C4-2B (cell line): ENCODE data around the gene ZNF516.

ENCODE experiments used
- H3K27ac ChIP-seq: fragments of 450-650 bp; 2 replicates; pipeline ENCODE4 v1.5.1; 2017
- ZFX ChIP-seq: fragments of 450-650 bp; IDR thresholded peaks from 2 replicates; pipeline ENCODE4 v1.6.1; 2017
- TF ChIP-seq, protein P1 (sequence below): fragments of 450-650 bp; conservative IDR thresholded peaks from 2 replicates; pipeline ENCODE4 v1.5.1; 2017; ENCODE audit warnings: mild to moderate bottlenecking

Gene ZNF516

DNA sequence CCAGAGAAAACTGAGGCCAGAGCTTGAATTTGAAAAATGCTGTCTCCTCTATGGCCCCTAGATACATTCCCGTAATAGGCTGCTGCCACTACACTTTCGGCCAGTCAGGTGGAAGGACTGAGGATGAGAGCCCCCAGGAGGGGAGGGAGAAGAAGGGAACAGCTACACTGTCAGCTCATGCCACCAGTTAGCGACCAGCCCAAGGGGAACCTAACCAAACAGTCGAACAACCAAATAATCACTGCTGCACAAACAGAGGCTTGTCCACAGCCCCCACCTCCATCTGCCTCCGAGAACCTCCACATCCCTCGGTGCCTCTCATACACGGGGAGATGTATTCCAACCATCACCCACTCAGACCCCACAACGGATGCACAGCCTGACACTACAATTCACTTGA lies 7.3 kb downstream of the ZNF516 start:
- H3K27ac ChIP-seq: no peak overlapping the region
- no peak for TF ChIP-seq ZFX
- TF ChIP-seq, protein P1, sequence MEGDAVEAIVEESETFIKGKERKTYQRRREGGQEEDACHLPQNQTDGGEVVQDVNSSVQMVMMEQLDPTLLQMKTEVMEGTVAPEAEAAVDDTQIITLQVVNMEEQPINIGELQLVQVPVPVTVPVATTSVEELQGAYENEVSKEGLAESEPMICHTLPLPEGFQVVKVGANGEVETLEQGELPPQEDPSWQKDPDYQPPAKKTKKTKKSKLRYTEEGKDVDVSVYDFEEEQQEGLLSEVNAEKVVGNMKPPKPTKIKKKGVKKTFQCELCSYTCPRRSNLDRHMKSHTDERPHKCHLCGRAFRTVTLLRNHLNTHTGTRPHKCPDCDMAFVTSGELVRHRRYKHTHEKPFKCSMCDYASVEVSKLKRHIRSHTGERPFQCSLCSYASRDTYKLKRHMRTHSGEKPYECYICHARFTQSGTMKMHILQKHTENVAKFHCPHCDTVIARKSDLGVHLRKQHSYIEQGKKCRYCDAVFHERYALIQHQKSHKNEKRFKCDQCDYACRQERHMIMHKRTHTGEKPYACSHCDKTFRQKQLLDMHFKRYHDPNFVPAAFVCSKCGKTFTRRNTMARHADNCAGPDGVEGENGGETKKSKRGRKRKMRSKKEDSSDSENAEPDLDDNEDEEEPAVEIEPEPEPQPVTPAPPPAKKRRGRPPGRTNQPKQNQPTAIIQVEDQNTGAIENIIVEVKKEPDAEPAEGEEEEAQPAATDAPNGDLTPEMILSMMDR: no peak

DNA sequence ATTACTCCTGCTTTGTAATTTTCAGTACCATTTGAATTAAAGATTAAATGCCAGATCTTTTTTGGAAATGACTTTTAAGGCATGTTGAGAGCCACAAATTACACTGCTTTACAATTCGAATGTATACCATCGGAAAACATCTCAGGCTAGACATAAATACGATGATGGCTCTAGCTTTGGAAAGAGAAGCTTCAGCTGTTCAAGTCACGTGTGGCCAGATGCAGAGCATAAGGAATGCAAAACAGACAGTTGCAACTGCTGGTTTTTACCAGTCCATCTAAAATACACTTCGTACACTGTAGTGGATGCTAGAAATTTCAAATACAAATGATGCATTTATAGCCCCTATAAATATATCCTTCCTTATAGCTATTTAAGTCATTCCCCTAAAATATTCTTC lies 8.0 kb downstream of the ZNF516 start:
- H3K27ac ChIP-seq: no peak overlapping the region
- TF ChIP-seq ZFX: no peak
- TF ChIP-seq, protein P1: no peak

DNA sequence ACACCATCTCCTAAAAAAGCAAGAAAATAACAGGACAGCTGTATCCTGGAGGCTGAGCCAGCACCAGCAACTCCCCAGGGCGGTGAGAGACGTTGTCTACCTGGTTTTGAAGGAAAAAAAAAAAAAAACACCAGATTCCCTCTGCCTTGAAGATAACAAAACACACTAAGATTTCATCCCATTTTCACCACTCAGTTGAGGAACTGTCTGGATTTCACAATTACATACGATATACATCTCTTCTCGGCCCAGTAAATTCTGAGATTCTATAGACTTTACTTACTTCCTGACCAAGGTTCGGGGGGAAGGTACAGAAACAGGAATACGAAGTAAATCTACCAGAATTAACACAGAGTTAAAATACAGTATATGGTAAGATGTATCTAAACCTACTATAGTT lies 8.5 kb downstream of the ZNF516 start:
- TF ChIP-seq ZFX: no peak
- TF ChIP-seq, protein P1: no peak
- no peak overlapping the region for H3K27ac ChIP-seq

DNA sequence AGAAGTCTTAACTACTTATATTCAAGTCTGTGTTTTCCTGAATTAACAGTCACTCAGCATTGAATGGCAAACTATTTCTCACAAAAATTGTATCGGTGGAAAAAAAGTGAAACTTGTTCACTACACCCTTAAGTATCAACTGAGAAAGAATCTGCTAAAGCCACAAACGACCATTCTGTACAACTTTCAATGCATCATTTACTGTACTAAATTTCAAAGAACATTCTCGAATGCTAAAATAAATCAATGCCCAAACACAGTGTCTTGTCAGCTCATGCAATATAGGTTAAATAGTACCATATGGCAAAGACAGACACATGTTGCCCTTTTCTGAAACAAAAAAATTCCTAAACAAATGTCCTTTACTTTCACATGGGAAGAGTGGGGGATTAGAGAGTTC lies 9.0 kb downstream of the ZNF516 start:
- no peak overlapping the region for H3K27ac ChIP-seq
- TF ChIP-seq, protein P1: no peak
- TF ChIP-seq ZFX: no peak

DNA sequence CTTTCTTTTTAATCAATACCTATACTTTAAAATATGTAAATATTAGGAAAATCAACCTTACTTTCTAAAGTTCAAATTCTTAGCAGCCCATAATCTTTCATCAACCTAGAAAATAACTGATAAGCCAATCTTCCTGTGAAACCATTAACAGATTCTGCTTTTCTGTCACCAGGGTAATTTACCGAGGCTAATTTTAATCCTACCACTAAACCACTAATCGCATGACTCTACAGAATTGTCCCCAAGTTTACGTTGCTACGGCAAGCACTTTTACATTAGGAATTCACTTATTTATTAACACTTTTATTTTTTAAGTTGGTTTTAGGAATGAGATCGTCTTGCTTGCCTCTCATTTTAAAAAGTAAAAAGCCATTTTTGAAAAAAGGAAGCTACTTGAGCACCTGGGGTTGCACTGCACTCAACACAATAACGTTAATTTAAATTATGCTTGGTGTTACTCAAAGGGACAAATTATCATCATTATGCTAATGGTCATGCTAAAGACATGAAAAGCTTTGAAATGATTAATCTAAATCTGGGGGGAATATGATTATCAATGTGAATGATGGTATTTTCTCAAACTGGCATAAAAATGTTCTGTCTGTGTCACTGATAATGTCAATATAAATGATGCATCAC lies 10.2 kb downstream of the ZNF516 start:
- TF ChIP-seq, protein P1: no peak
- no peak for TF ChIP-seq ZFX
- no peak overlapping the region for H3K27ac ChIP-seq

DNA sequence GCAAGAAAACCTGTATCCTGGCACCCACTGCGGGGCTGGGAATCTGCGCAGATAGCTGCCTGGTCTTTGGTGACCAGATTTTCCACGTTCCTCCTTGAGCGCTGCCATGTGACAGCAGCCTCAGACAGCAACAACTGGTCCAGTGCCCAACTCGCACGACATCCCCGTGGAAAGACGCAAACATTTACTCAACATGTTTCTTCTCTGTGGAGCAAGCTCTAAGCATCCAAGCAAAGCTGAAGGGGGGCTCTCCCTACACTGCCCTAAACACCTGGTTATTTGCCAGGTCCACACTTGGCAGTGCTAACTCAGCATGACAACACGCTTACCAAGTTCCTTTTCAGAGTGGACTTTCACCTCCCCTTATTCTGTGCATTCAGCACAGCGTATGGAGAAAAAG lies 11.3 kb downstream of the ZNF516 start:
- no peak for TF ChIP-seq ZFX
- TF ChIP-seq, protein P1: no peak
- no peak overlapping the region for H3K27ac ChIP-seq

DNA sequence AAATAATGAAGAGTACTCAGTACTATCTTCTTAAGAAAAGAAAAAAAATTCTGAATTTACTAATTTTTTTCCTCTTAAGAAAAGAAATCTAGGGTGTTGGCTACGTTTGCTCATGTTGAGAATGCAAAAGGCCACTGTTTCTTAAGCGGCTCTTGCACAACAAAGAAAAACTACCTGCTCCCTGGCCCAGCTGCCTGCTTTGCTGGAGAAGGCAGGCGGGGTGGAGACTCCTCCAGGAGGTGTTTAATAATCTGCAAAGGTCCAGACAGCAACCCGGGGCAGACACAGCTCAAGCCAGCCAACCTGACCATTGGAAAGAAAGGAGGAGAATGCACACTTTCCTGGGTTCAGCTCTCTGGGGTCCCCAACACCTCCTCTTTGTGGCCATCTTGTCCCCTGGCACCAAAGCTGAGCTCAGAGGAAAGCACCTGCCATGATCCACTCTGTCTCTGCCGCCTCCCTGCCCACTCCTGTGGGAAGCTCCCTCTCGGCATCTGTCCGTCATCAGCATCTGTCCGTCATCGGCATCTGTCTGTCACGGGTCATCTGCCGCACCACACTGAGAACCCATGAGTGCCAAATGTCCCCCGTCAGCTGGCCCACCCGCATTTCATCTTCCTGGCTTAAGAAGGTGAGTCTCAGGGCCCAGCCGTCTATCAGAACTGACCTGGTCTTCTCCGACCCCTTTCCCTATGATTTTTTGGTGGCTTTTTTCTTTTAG lies 11.9 kb downstream of the ZNF516 start:
- H3K27ac ChIP-seq: no peak overlapping the region
- TF ChIP-seq, protein P1: no peak
- TF ChIP-seq ZFX: no peak
